Fibroblast of peridontal ligament (primary cell): Measurements from ENCODE around the gene LRRC59.
A peak's percentile ranks its signal among the peaks of the same experiment; 100 is the strongest.
"Not testable (repeated sequence)": the region's sequence is repeated elsewhere in the genome, so short reads cannot be mapped to it uniquely, and the experiment has no call there.

Experiments
- DNase-seq: peaks from one replicate; pipeline ENCODE4 v3.0.0-alpha.2; 2010; ENCODE audit errors: extremely low read depth

The LRRC59 gene

GRCh38 chr17:50397111-50397918, at the start of gene LRRC59:
LRRC59 (minus strand) TSS chr17:50397523; CDS start chr17:50397317, 206 bp downstream.
- peak; percentile 76 for DNase-seq

- peak; percentile 9 for DNase-seq
Measured at GRCh38 chr17:50445730-50446325, 48.5 kb upstream of the LRRC59 start.

GRCh38 chr17:50444841-50445715, 47.8 kb upstream of the LRRC59 start:
- no peak for DNase-seq

- peak; percentile 49 for DNase-seq
Measured at GRCh38 chr17:50443505-50443974, 46.2 kb upstream of the LRRC59 start.

GRCh38 chr17:50440838-50441829, 43.8 kb upstream of the LRRC59 start:
- DNase-seq = no peak

GRCh38 chr17:50440172-50440837, 43.0 kb upstream of the LRRC59 start:
- no peak for DNase-seq

GRCh38 chr17:50439008-50439407, 41.7 kb upstream of the LRRC59 start:
- no peak for DNase-seq

GRCh38 chr17:50437409-50437808, 40.1 kb upstream of the LRRC59 start:
- no peak for DNase-seq

GRCh38 chr17:50432125-50432762, 34.9 kb upstream of the LRRC59 start:
- no peak for DNase-seq

GRCh38 chr17:50430821-50431618, 33.7 kb upstream of the LRRC59 start:
- no peak for DNase-seq

GRCh38 chr17:50429793-50430192, 32.5 kb upstream of the LRRC59 start:
- no peak for DNase-seq

- DNase-seq = no peak
Measured at GRCh38 chr17:50428831-50429424, 31.6 kb upstream of the LRRC59 start.

GRCh38 chr17:50428126-50428525, 30.8 kb upstream of the LRRC59 start:
- DNase-seq = not testable (repeated sequence)

GRCh38 chr17:50426814-50427787, 29.8 kb upstream of the LRRC59 start:
- peak; percentile 27 for DNase-seq

- no peak for DNase-seq
Measured at GRCh38 chr17:50426472-50426782, 29.1 kb upstream of the LRRC59 start.

- DNase-seq = peak; percentile 26
Measured at GRCh38 chr17:50425682-50426471, 28.6 kb upstream of the LRRC59 start, which contains the start of gene ACSF2. ACSF2 (plus strand) TSS chr17:50426218; CDS start chr17:50426262, 44 bp downstream.
